Muscle of arm (tissue), 12 donors: ENCODE data around the gene TPCN2. TPM values are rescaled to one million over a fixed set of nuclear protein-coding genes. Genes with fewer than 3 reads are reported as not detected.
"Not testable (repeated sequence)": the region's sequence is repeated elsewhere in the genome, so short reads cannot be mapped to it uniquely, and the experiment has no call there.

Experiments used
- DNase-seq: peaks from one replicate; pipeline ENCODE4 v3.0.0-alpha.2; 2013
- polyA plus RNA-seq, 12 donors: library from polyadenylated mRNA; unstranded; fragments of 120-200 nt; gene quantifications; one replicate each; pipeline ENCODE4 v1.2.1, GENCODE V29; 2013; ENCODE audit not compliant: insufficient read length in 12 of 12

Gene TPCN2
- polyA plus RNA-seq, 12 donors: 6.2 to 11.7 (median 8.8) TPM; not detected in 1

DNA sequence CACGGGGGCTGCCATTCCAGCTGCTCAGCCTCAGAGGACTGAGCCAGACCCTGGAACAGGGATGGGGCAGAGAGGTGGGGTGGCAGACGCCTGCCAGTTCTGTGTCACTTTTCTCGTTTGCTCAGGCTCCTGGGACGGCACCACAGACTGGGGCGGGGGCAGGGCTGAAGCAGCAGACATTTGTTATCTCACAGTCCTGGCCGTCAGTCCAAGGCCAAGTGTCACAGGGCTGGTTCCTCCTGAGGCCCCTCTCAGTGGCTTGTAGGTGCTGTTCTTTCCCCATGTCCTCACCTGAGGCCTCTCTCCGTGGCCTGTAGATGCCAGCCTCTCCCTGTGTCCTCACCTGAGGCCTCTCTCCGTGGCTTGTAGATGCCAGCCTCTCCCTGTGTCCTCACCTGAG is 24.7 kb downstream of the TPCN2 start:
- DNase-seq: no peak

DNA sequence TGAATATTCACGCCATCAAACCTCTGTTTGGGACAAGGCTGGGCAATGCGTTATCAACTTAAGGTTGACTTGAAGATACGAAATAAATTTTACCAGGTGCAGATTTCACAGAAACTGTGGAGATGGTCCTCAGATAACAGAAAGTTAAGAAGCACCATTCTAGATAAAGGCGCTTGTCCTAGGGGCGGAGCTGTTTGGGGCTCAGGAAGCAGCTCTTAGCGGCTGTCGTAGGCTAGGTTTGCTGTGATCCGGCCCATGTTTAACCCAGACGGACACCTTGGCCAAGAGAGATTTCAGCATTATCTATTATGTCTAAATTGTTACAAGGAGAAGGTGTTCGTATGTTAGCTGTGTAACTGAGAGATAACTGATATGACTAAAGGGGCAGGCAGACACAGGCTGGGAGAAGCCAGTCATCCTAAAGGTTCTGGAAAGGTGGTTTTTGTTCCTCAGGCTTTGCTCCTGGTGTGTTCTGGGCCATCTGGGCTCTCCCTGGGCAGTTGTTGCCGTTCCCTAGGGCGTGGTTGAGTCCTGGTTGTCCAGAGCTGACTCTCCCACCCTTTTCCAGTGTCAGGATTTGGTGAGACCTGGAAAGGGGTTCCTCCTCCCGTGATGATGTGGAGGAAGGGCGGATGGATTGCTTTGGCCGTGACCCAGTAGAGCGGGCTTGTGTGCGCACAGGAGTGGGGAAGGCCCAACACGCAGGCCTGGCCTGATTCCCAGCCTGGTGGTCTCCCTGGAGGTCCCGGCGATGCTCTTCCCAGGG is 25.8 kb downstream of the TPCN2 start:
- no peak for DNase-seq

DNA sequence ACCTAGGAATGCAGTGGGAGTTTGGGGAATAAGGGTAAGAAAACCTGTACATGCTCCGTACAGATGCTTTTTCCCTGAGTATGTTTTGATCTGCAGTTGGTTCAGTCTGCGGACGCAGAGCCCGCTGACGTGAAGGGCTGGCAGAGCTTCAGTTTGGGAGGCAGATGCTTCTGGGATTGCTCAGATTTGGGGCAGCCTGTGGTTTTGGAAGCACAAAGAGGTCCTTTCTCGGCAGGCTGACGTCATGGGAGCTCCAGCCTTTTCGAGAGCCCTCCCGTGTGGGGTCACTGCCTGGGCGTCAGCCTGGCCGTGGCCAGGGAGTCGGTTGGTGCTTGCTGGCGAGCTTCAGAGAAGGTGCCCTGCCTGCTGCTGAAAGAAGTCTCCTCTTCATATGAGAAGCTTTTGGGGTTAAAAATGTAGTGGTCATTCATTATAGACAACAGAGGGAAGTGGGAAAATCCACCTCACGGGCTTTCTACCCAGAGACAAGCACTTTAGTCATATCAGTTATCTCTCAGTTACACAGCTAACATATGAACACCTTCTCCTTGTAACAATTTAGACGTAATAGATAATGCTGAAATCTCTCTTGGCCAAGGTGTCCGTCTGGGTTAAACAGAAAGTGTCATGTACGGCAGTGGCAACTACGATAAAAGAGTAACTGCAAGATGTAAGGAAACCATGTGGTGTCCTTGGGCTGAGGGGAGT is 26.8 kb downstream of the TPCN2 start:
- no peak for DNase-seq

DNA sequence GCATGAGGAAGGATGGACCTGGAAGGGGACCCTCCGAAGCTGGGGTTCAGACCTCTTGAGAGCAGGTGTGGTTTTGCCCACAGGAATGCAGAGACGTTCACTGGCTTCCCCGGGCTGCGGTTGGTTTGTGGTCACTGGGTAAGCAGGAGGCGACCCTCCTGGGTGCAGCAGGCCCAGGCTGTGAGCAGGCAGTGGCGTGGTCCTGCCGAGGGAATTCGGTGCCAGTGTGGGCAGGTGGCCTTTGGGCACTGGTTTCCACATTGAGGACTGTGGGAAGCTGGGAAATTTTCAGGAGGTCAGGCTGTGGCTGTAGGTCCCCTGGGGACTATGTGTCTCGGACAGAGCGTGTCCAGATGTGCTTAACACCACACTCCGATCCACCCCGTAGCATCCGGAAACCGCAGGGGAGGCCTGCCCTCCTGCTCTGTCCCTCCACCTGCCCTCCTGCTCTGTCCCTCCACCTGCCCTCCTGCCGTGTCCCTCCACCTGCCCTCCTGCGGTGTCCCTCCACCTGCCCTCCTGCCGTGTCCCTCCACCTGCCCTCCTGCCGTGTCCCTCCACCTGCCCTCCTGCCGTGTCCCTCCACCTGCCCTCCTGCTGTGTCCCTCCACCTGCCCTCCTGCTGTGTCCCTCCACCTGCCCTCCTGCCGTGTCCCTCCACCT is 27.5 kb downstream of the TPCN2 start:
- DNase-seq: no peak

DNA sequence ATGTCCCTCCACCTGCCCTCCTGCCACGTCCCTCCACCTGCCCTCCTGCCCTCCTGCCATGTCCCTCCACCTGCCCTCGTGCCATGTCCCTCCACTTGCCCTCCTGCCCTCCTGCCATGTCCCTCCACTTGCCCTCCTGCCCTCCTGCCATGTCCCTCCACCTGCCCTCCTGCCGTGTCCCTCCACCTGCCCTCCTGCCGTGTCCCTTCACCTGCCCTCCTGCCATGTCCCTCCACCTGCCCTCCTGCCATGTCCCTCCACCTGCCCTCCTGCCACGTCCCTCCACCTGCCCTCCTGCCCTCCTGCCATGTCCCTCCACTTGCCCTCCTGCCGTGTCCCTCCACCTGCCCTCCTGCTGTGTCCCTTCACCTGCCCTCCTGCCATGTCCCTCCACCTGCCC is 28.2 kb downstream of the TPCN2 start:
- not testable (repeated sequence) for DNase-seq

DNA sequence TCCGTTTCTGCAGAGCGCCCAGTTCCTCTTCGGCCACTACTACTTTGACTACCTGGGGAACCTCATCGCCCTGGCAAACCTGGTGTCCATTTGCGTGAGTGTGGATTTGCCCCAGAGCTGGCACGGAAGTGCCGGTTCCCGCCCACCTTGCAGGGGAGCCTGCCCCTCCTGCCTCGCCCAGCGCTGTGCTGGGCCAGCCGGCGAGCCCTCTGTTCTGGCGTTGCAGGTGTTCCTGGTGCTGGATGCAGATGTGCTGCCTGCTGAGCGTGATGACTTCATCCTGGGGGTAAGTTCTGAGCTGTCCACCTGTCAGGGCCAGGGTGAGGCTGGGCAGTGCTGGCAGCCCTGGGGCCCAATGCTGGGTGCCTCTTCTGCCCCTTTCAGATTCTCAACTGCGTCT is 29.8 kb downstream of the TPCN2 start:
- DNase-seq: no peak

DNA sequence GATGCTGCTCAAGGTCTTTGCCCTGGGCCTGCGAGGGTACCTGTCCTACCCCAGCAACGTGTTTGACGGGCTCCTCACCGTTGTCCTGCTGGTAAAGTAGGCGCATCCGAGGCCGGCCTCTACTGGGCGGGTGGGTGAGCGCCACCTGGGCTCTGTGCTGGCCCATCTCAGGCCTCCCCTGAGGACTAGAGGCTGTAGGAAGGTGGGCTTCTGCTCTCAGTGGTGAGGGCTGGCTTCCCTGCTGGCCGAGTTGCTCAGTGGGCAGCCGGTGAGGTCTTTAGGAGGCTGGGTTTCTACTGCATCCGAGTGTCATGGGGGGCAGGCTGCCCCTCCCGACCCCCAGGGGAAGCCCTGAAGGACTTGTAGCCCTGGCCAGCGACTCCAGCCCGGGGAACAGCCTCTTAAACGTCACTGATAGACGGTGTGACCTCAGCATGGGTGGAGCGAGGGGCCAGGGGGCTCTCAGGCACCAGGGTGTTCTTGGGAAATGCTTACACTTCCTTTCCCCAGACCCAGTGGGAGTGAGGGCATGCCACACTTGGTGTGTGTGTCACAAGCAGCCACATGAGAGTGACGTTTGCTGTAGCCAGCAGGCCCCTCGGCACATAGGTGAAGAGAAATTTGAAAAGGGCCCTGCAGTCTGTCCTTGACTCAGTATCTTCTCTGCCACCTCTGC is 30.3 kb downstream of the TPCN2 start:
- no peak for DNase-seq

DNA sequence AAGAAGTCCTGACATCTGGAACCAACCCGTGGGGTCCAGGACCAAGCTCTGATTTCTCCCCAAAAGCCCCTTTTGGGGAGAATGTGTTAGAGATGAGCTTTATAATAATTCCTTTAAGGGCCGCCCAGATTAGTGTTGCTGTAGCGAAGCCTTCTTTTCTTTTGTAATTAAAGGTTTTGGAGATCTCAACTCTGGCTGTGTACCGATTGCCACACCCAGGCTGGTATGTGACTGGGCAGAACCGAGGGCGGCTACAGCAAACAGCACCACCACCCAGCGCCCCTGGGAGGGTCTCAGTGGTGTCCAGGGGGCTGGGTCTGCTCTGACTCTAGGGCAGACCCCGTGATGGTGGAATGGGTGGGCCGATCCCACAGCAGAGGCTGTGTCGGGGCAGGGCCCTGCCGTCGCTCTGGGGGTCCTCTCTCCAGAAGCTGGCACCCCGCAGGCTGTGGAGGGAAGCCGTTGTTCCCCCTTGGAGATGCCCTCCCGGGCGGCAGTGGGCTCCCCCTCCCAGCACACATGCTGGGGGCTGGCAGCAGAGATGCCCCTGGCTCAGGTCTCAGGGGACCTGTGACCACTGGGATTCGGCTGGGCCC is 31.0 kb downstream of the TPCN2 start:
- no peak for DNase-seq

DNA sequence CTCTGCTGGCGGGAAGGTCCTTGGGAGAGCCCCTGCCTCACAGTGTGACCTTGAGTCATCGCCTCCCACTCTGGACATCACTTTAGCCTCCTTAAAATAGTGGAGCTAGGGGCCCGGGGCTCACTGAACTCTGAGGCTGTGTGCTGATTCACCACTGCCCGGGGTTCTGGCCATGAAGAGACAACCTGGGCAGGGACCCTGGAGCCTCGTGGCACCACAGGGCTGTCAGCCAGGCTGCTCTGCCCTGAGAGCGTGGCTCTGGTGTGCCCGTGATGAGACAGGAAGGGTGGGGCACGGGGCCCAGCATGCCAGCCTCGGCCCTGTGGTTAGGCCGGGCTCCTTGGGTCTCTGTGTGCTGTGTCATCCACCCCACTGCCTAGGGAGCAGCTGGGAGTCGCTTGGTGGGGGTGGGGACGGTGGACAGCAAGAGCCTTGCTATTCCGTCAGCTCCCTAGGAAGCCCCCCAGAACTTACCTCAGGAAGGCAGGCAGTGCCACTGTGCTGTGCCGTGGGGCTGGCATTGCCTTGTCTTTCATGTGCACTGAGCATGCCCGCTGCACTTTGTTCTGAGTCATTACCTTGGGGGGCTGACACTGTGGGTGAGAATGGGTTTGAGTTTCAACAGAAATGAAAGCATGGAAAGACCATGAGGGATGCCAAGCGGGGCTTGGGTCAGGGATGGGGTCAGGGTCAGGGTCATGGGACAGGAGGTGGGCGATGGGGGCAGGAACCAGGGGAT is 31.7 kb downstream of the TPCN2 start:
- DNase-seq: no peak

DNA sequence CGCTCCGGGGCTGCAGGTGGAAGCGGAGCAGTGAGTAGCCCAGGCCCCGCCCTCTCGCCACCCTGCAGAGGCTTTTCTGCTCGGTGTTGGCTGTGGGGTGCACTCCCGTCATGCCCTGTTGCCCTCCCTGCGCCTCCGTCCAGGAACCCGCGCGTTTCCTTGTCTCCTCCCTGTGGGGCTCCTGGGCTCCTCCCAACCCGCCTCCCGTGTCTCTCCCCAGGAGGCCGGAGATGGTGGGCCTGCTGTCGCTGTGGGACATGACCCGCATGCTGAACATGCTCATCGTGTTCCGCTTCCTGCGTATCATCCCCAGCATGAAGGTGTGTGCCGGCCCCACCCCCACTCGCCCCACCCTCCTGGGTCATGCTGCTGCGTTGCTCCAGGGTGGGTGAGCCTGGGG is 32.4 kb downstream of the TPCN2 start:
- DNase-seq: no peak

DNA sequence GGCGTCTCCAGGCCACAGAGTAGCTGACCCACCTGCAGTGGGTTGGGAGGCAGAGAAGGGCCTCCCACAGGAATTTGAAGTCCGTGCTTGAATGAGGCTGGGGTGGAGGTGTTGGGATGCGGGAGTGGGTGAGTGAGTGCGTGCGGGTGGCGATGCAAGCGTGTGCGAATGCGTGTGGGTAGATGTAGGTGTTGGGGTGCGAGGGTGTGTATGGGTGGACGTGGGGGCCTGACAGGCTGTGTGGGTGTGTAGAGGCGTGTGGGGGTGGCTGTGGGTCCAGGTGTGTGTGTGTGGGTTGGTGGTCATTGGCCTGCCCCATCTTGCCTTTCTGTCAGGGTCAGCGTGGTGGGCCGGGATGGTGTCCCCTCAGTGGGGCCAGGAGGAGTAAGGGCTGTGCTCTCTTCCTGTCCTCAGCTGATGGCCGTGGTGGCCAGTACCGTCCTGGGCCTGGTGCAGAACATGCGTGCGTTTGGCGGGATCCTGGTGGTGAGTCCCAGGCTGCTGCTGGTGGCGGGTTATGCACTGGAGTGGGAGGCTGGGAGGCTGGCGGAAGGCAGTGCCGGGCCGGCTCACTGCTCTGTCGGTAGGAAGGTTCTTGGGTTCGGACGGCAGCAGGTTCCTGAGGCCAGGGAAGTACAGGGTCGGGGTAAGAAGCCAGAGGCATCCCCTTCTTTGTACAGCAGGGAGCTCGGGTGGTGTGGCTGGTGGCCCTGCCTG is 35.0 kb downstream of the TPCN2 start:
- DNase-seq: no peak

DNA sequence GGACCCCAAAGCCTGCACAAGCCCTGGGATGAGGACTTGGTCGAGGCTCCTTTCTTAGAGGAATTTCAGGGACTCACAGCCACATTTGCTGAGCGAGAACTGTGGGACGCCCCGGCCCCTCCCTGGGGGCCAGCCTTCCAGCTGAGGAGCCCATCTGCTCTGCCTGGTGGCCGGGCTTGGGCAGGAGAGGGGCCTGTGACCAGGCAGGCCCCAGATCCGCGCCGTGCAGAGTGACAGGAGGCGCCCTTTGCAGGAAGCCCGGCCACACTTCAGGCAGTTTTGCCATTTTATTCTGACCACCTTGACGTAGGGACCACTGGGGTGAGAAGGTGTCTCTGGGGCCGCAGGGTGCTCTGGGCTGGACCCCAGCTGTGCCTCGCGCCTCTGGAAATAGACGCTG is 35.6 kb downstream of the TPCN2 start:
- DNase-seq: no peak

DNA sequence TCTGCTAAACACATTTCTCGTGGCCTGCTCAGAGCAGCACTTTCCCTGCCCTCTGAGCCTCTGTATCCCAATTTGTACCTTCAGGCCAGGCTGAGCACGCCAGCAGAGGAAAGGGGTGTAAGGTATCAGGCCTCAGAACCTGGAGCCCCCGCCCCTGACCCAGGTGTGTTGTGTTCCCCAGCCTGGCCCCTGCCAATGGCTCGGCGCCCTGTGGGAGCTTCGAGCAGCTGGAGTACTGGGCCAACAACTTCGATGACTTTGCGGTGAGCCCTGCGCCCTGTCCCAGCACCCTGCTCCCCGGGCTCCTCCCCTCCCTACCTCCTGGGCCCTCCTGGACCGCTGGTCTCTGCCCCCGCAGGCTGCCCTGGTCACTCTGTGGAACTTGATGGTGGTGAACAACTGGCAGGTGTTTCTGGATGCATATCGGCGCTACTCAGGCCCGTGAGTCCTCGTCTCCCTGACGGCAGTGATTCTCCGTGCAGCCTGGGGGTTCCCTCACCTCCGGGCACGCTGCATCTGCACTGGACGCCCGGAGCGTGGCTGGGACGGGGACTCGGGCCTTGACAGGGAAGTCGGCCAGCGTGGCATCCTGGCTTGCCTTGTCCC is 36.9 kb downstream of the TPCN2 start:
- DNase-seq: no peak

DNA sequence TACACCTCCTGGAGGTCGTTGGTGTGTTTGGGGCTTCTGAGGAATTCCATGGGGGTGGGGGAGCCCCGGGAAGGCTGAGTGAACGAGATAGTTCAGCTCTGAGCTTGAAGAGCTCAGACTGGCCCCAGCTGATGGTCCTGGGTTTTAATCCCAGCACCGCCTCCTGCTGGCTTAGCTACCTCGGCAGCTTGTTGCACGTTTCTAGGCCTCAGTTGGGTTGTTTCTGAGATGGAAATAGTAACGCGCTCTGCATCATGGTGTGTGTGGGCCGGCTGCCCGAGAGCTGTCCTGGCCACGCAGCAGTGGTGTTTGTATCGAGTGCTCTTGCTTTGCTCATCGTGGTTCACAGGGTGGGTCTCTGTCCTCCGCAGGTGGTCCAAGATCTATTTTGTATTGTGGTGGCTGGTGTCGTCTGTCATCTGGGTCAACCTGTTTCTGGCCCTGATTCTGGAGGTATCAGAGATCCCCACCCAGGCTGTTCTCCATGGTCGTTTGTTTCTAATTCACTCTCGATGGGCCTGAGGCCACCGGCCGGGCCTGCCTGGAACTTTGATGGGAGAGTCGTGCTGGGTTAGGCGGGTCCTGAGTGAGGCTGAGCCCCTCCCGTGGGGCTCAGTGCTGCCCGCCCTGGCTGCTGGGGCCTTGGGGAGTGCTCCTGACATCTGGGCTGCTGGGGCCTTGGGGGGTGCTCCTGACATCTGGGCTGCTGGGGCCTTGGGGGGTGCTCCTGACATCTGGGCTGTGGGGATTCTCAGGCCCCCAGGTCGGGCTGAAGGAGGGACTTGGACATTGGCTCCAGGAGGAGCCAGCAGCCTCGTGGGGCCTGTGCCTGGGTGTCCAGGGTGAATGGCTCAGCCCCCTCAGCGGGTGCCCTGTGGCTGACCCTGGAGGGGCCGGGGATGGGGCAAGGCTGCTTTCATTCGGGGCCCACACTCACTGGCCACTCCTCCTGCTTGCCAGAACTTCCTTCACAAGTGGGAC is 37.7 kb downstream of the TPCN2 start:
- peak; percentile 59 for DNase-seq

DNA sequence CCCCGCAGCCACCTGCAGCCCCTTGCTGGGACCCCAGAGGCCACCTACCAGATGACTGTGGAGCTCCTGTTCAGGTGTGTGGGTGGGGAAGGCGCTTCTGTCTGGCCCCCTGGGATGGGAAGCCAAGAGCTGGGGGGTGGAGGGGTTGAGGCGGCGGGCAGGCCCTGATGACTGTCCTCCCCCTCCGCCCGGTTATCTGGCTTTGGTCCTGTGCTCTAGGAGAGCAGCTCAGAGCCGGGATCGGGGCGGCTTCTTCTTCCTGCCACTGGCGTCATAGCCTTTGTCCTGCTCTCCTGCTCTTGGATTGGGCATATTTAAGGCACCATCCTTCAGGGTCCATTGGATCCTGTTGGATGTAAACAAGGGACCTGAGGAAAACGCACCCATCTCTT is 38.4 kb downstream of the TPCN2 start:
- DNase-seq: no peak

DNA sequence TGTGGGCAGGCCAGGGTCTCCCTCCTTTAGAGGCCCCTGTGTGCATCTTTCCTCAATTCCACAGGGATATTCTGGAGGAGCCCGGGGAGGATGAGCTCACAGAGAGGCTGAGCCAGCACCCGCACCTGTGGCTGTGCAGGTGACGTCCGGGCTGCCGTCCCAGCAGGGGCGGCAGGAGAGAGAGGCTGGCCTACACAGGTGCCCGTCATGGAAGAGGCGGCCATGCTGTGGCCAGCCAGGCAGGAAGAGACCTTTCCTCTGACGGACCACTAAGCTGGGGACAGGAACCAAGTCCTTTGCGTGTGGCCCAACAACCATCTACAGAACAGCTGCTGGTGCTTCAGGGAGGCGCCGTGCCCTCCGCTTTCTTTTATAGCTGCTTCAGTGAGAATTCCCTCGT is 39.1 kb downstream of the TPCN2 start:
- no peak for DNase-seq

DNA sequence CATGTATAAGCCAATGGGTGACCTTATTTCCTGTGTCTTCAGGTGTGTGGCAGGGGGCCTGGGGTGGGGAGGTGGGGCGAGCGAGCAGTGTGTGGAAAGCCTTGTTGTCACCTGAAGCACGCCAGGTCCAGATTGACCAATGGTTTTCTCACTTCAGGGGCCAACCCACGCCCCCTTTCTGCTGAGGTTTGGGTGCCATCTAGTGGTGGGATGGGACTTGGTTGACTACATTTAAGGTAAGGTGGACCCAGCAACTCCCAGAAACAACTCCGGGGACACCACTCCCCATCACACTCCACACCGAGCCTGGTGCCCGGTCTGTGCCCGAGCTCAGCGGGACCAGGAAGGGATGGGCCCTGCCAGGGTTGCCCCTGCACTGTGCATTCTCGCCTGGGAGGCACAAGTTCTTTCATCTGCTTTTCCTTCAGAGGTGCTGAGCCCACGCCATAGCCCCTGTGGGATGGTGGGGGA is 40.0 kb downstream of the TPCN2 start:
- DNase-seq: peak; percentile 78

DNA sequence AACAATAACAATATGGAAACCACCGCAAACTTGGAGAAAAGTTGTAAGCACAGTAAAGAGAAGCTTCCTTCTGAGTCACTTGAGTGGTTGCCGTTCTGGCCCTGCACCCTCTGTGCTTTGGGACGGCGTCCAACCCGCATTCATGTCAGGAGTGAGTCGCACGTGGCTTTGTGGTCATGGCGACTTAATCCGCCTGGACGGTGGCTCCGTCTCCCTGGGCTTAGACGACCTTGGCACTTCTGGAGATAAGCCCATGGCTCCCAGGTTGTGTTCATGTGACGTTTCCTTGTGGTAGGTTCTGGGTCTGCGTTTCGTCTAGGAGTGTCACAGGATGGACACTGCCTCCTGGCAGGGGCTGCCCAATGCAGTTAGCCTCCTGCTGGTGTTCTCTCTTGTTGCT is 40.5 kb downstream of the TPCN2 start:
- DNase-seq: no peak
